WTC11 (cell line): ENCODE data around the gene BTBD9. TPM values are rescaled to one million over a fixed set of nuclear protein-coding genes. Genes with fewer than 3 reads are reported as not detected.

Experiments
- ATAC-seq: fragments of 200-7000 bp; cut with Tn5 transposase; 2 replicates; pipeline ENCODE4 v1.10.0; 2021; ENCODE audit warnings: mild to moderate bottlenecking, moderate library complexity
- CTCF ChIA-PET: fragments of 300-600 bp; sonication (Branson Sonifier 250); formaldehyde crosslinking; loops from one replicate; lab custom pipeline; 2021; ENCODE audit warnings: antibody characterized with exemption; lab: Charles Lee
- POLR2A ChIA-PET: fragments of 350-600 bp; sonication (Branson Sonifier 250); formaldehyde crosslinking; loops from one replicate; lab custom pipeline; 2021; ENCODE audit warnings: antibody characterized with exemption; lab: Charles Lee
- DNase-seq: peaks from one replicate; pipeline ENCODE4 v3.0.0; 2021; ENCODE audit warnings: low spot score
- H3K27ac Mint-ChIP-seq: 2 replicates; pipeline ENCODE4 v1.8.0; 2021; ENCODE audit warnings: mixed read lengths
- H3K27me3 Mint-ChIP-seq: 2 replicates; pipeline ENCODE4 v1.8.0; 2021; ENCODE audit warnings: low read depth, mild to moderate bottlenecking, moderate library complexity, mixed read lengths
- H3K36me3 Mint-ChIP-seq: 2 replicates; pipeline ENCODE4 v1.8.0; 2021; ENCODE audit warnings: mixed read lengths
- H3K4me1 Mint-ChIP-seq: 2 replicates; pipeline ENCODE4 v1.8.0; 2022; ENCODE audit warnings: mixed read lengths
- H3K4me3 Mint-ChIP-seq: 2 replicates; pipeline ENCODE4 v1.8.0; 2021; ENCODE audit warnings: mild to moderate bottlenecking, moderate library complexity, mixed read lengths
- H3K9me3 Mint-ChIP-seq: 2 replicates; pipeline ENCODE4 v1.8.0; 2021; ENCODE audit warnings: mixed read lengths
- ATF1 ChIP-seq: sonication (generic); formaldehyde crosslinking; IDR thresholded peaks from 2 replicates; pipeline ENCODE4 v1.8.1; 2023; ENCODE audit warnings: mild to moderate bottlenecking, moderate library complexity, missing genetic modification reagents
- EMX1 ChIP-seq: fragments of 250-450 bp; sonication (Bioruptor Pico); IDR thresholded peaks from 2 replicates; pipeline ENCODE4 v1.8.0; 2021; ENCODE audit warnings: mild to moderate bottlenecking
- GABPB1 ChIP-seq: sonication (generic); formaldehyde crosslinking; IDR thresholded peaks from 2 replicates; pipeline ENCODE4 v1.8.1; 2023; ENCODE audit warnings: mild to moderate bottlenecking, missing genetic modification reagents
- GRHL2 ChIP-seq: fragments of 250-450 bp; sonication (Bioruptor Pico); IDR thresholded peaks from 2 replicates; pipeline ENCODE4 v1.8.0; 2022; ENCODE audit warnings: mild to moderate bottlenecking, moderate library complexity; ENCODE audit not compliant: insufficient replicate concordance, severe bottlenecking
- IRF1 ChIP-seq: sonication (generic); formaldehyde crosslinking; IDR thresholded peaks from 2 replicates; pipeline ENCODE4 v1.8.0; 2023; ENCODE audit warnings: missing genetic modification reagents
- JAZF1 ChIP-seq: fragments of 250-450 bp; sonication (Bioruptor Pico); IDR thresholded peaks from 2 replicates; pipeline ENCODE4 v1.9.0; 2021; ENCODE audit warnings: moderate library complexity, mild to moderate bottlenecking, inconsistent platforms
- NR3C1 ChIP-seq: sonication (generic); formaldehyde crosslinking; conservative IDR thresholded peaks from 2 replicates; pipeline ENCODE4 v1.8.1; 2023; ENCODE audit warnings: low read depth, mild to moderate bottlenecking, missing genetic modification reagents
- RORB ChIP-seq: fragments of 250-450 bp; sonication (Bioruptor Pico); IDR thresholded peaks from 2 replicates; pipeline ENCODE4 v1.9.0; 2021; ENCODE audit warnings: mild to moderate bottlenecking
- SOX15 ChIP-seq: fragments of 250-450 bp; sonication (Bioruptor Pico); IDR thresholded peaks from 2 replicates; pipeline ENCODE4 v1.9.0; 2021; ENCODE audit warnings: mild to moderate bottlenecking
- ZNF219 ChIP-seq: sonication (generic); formaldehyde crosslinking; IDR thresholded peaks from 2 replicates; pipeline ENCODE4 v1.8.0; 2023; ENCODE audit warnings: missing genetic modification reagents, mild to moderate bottlenecking, borderline replicate concordance
- ZNF512 ChIP-seq: sonication (generic); formaldehyde crosslinking; IDR thresholded peaks from 2 replicates; pipeline ENCODE4 v1.8.1; 2022; ENCODE audit warnings: missing genetic modification reagents, borderline replicate concordance
- total RNA-seq: library from RNA; stranded (reverse); gene quantifications from 3 replicates; pipeline ENCODE4 v1.2.3, GENCODE V29; 2021
- TF ChIP-seq, protein P1 (sequence below): sonication (generic); formaldehyde crosslinking; IDR thresholded peaks from 2 replicates; pipeline ENCODE4 v1.8.0; 2023; ENCODE audit warnings: mild to moderate bottlenecking, missing genetic modification reagents
- TF ChIP-seq, protein P2 (sequence below): fragments of 250-450 bp; sonication (Bioruptor Pico); IDR thresholded peaks from 2 replicates; pipeline ENCODE4 v1.8.0; 2021; ENCODE audit warnings: mild to moderate bottlenecking

BTBD9 gene
- total RNA-seq, 1 experiment from 2014 or later = 4.2 TPM

DNA sequence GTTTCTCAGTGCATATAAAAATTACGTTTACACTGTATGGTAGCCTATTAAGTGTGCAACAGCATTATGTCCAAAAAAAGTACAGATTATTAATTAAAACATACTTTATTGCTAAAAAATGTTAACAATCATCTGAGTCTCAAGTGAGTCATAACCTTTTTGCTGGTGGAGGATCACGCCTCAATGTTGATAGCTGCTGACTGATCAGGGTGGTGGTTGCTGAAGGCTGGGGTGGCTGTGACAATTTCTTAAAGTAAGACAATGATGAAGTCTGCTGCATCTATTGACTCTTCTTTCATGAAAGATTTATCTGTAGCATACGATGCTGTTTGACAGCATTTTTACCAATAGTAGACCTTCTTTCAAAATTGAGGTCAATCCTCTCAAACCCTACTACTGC is 155.1 kb downstream of the BTBD9 start (continued):
- TF ChIP-seq, protein P1, sequence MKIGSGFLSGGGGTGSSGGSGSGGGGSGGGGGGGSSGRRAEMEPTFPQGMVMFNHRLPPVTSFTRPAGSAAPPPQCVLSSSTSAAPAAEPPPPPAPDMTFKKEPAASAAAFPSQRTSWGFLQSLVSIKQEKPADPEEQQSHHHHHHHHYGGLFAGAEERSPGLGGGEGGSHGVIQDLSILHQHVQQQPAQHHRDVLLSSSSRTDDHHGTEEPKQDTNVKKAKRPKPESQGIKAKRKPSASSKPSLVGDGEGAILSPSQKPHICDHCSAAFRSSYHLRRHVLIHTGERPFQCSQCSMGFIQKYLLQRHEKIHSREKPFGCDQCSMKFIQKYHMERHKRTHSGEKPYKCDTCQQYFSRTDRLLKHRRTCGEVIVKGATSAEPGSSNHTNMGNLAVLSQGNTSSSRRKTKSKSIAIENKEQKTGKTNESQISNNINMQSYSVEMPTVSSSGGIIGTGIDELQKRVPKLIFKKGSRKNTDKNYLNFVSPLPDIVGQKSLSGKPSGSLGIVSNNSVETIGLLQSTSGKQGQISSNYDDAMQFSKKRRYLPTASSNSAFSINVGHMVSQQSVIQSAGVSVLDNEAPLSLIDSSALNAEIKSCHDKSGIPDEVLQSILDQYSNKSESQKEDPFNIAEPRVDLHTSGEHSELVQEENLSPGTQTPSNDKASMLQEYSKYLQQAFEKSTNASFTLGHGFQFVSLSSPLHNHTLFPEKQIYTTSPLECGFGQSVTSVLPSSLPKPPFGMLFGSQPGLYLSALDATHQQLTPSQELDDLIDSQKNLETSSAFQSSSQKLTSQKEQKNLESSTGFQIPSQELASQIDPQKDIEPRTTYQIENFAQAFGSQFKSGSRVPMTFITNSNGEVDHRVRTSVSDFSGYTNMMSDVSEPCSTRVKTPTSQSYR = no peak
- no peak for TF ChIP-seq EMX1 (CRISPR knock-in tag)

GRCh38 chr6:38483526-38483925 is 156.2 kb downstream of the BTBD9 start:
- H3K4me3 Mint-ChIP-seq = no peak overlapping the region
- no peaks in the 10 kb centered on the region for H3K9me3 Mint-ChIP-seq
- H3K36me3 Mint-ChIP-seq = no peaks in the 10 kb centered on the region
- TF ChIP-seq GRHL2 (CRISPR knock-in tag) (no peak), JAZF1 (no peak)
- TF ChIP-seq, protein P2, sequence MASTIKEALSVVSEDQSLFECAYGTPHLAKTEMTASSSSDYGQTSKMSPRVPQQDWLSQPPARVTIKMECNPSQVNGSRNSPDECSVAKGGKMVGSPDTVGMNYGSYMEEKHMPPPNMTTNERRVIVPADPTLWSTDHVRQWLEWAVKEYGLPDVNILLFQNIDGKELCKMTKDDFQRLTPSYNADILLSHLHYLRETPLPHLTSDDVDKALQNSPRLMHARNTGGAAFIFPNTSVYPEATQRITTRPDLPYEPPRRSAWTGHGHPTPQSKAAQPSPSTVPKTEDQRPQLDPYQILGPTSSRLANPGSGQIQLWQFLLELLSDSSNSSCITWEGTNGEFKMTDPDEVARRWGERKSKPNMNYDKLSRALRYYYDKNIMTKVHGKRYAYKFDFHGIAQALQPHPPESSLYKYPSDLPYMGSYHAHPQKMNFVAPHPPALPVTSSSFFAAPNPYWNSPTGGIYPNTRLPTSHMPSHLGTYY (CRISPR knock-in tag) = no peak
- TF ChIP-seq, all 79 proteins: peak for 0
- no peak for ATAC-seq
- ChIA-PET CTCF (no interaction called here), POLR2A (no interaction called here)
- Mint-ChIP-seq H3K27ac (no peak overlapping the region), H3K27me3 (no peaks in the 10 kb centered on the region), H3K4me1 (peaks cover 14% of the 10 kb centered on the region)
- DNase-seq = no peak

DNA sequence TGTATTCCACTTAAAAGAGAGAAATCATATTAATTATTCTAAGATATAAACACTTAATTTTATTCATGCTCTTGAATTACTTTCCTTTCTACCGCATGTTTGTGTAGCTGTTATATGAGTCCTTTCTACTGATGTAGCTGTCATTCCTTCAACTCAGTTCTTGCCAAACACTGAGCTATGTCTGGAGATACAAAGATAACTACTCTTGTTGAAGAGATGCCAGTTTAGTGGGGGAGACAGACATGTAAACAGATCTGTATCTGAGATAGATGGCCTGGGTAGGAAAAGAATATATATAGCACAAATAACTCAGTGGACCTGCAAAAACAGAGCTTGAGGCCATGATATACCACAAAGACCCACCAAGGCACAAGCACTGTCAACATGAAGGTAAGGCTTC is 157.3 kb downstream of the BTBD9 start:
- Mint-ChIP-seq H3K4me3 (no peak overlapping the region), H3K4me1 (peaks cover 25% of the 10 kb centered on the region), H3K9me3 (no peaks in the 10 kb centered on the region), H3K27me3 (no peaks in the 10 kb centered on the region), H3K36me3 (no peaks in the 10 kb centered on the region), H3K27ac (no peak overlapping the region)
- ChIA-PET CTCF (interaction anchor here (1.1 kb wide), 1 partner anchor 691 kb away, joined by 3 read pairs; no protein-coding TSS in a partner anchor), POLR2A (interaction anchor here (0.6 kb wide), 1 partner anchor 185 kb away, joined by 3 read pairs; no protein-coding TSS in a partner anchor)
- DNase-seq (no peak), ATAC-seq (no peak)
- TF ChIP-seq ZNF219 (no peak), ZNF512 (CRISPR knock-in tag) (no peak), IRF1 (no peak), GRHL2 (CRISPR knock-in tag) (no peak)
- TF ChIP-seq, protein P2 (CRISPR knock-in tag) = no peak

DNA sequence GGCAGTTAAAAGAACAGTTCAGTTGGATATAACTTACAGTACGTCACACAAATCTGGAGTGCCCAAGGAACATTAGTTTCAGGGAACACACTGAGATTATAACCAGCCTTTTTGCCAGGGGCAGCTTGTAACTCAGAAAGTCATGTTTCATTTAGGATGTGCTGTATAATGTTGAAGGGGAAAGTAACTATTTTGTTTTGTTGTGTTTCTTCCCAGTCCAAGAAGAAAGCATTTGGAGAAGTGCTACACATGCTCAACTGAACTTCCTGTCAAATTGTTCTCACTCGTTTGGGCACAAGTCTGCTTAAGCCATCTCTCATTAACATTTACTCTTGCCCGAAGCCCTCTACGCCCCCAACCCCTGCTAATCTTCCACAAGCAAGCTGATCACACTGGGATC is 157.9 kb downstream of the BTBD9 start:
- Mint-ChIP-seq H3K4me3 (no peak overlapping the region), H3K4me1 (peaks cover 31% of the 10 kb centered on the region), H3K27me3 (no peaks in the 10 kb centered on the region), H3K36me3 (no peaks in the 10 kb centered on the region), H3K9me3 (no peaks in the 10 kb centered on the region), H3K27ac (no peak overlapping the region)
- no peak for DNase-seq
- ATAC-seq = no peak
- ChIA-PET POLR2A (interaction anchor here (0.6 kb wide), 1 partner anchor 186 kb away, joined by 3 read pairs; no protein-coding TSS in a partner anchor), CTCF (interaction anchor here (0.8 to 1.1 kb wide), 2 partner anchors 13 to 691 kb away, joined by 3 to 4 read pairs; no protein-coding TSS in a partner anchor)
- TF ChIP-seq GABPB1 (CRISPR knock-in tag) (no peak), NR3C1 (CRISPR knock-in tag) (no peak), RORB (CRISPR knock-in tag) (no peak), SOX15 (CRISPR knock-in tag) (no peak), ATF1 (CRISPR knock-in tag) (no peak)
